Stimulated activated naive CD8-positive, alpha-beta T cell treated with anti-CD3 and anti-CD28 coated beads, Interleukin-15, Interleukin-2, amounts not matched to agents 100 ng/mL and 50 ng/mL, for 24 hours (primary cell): ENCODE data around the gene CDKAL1.

Experiments
- H3K27ac Mint-ChIP-seq: one replicate; pipeline ENCODE4 v1.8.0; 2021; ENCODE audit warnings: mild to moderate bottlenecking, mixed read lengths
- H3K27me3 Mint-ChIP-seq: one replicate; pipeline ENCODE4 v1.8.0; 2021; ENCODE audit warnings: mixed read lengths
- H3K36me3 Mint-ChIP-seq: one replicate; pipeline ENCODE4 v1.8.0; 2021; ENCODE audit warnings: low read depth, mixed read lengths
- H3K4me1 Mint-ChIP-seq: one replicate; pipeline ENCODE4 v1.8.0; 2021; ENCODE audit warnings: low read depth, mixed read lengths
- H3K4me3 Mint-ChIP-seq: one replicate; pipeline ENCODE4 v1.8.0; 2021; ENCODE audit warnings: mild to moderate bottlenecking, mixed read lengths
- H3K9me3 Mint-ChIP-seq: one replicate; pipeline ENCODE4 v1.8.0; 2021; ENCODE audit warnings: mixed read lengths

CDKAL1 gene

GRCh38 chr6:20653085-20653479, 118.8 kb downstream of the CDKAL1 start:
- Mint-ChIP-seq H3K9me3 (no peaks in the 10 kb centered on the region), H3K4me1 (no peaks in the 10 kb centered on the region), H3K27me3 (no peaks in the 10 kb centered on the region), H3K36me3 (peaks cover 57% of the 10 kb centered on the region), H3K27ac (no peak overlapping the region), H3K4me3 (no peak overlapping the region)

- Mint-ChIP-seq H3K27ac (no peak overlapping the region), H3K4me3 (no peak overlapping the region), H3K27me3 (no peaks in the 10 kb centered on the region), H3K36me3 (peaks cover 54% of the 10 kb centered on the region), H3K9me3 (no peaks in the 10 kb centered on the region), H3K4me1 (peaks cover 8% of the 10 kb centered on the region)
Observed at GRCh38 chr6:20655317-20655716, 121.1 kb downstream of the CDKAL1 start.

GRCh38 chr6:20657274-20657800, 123.1 kb downstream of the CDKAL1 start:
- Mint-ChIP-seq H3K27ac (no peak overlapping the region), H3K9me3 (no peaks in the 10 kb centered on the region), H3K4me3 (no peak overlapping the region), H3K27me3 (no peaks in the 10 kb centered on the region), H3K36me3 (peaks cover 40% of the 10 kb centered on the region), H3K4me1 (peaks cover 15% of the 10 kb centered on the region)

DNA sequence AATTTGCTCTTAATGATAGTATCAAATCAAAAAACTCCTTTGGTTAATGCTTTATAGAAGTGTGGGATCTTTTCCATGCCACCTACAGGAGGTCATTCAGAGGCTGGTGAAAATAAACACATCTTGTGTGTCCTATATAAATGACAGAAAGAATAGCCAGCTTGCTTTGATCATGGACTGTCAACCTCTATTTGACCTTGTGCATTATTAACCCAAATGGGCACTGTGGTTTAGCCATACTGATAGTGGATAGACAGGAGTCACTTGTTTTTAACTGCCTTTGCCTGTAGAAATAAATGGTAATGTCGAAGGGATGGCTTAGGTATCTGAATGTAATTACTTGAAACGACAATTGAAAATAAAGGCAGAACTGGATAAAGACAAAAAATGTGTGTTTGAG, 123.8 kb downstream of the CDKAL1 start:
- H3K27ac Mint-ChIP-seq, result no peak overlapping the region
- H3K9me3 Mint-ChIP-seq, result no peaks in the 10 kb centered on the region
- no peak overlapping the region for H3K4me3 Mint-ChIP-seq
- peaks cover 15% of the 10 kb centered on the region for H3K4me1 Mint-ChIP-seq
- H3K27me3 Mint-ChIP-seq, result no peaks in the 10 kb centered on the region
- peaks cover 34% of the 10 kb centered on the region for H3K36me3 Mint-ChIP-seq

DNA sequence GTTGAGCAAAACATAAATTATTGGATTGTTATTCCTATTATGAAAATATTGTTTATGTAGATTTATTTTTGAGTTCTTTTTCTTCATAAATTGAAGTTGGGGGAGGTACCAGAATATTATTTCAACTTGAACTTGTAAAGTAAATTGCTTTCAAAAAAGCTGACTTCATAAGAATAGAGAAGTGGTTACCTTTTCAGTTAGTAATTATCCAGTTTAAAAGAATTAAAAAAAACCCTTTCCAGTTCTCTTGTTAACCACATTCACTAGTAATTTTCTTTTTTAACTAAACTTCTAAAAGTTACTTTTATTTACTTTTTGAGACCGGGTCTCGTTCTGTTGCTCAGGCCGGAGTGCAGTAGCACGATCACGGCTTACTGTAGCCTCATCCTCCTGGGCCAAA, 124.3 kb downstream of the CDKAL1 start:
- Mint-ChIP-seq H3K9me3 (no peaks in the 10 kb centered on the region), H3K36me3 (peaks cover 30% of the 10 kb centered on the region), H3K4me3 (no peak overlapping the region)

DNA sequence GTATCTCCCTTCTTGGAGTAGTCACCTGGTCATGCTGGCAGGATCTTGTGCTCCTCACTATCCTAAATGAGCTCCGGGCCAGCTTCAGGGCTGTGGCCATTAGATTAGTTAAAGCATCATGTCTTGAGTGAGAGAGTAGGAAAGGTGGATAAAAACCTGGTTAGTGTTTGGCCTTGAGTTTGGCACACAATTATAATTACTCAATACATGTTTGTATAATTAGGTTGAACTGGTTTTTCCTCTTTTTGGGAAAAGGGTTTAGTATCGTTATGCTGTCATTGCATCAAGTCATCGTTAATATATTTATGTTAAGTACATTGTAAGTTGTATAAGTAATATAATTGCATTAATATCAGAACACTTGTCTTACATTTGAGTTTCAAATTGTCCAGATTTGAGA, 126.3 kb downstream of the CDKAL1 start:
- Mint-ChIP-seq H3K9me3 (no peaks in the 10 kb centered on the region), H3K4me3 (no peak overlapping the region), H3K27me3 (no peaks in the 10 kb centered on the region), H3K27ac (no peak overlapping the region), H3K36me3 (peaks cover 16% of the 10 kb centered on the region), H3K4me1 (peaks cover 15% of the 10 kb centered on the region)

More for the DNA sequence above, 124.3 kb downstream of the CDKAL1 start:
- no peaks in the 10 kb centered on the region for H3K27me3 Mint-ChIP-seq
- H3K4me1 Mint-ChIP-seq, result peaks cover 15% of the 10 kb centered on the region
- no peak overlapping the region for H3K27ac Mint-ChIP-seq

- no peak overlapping the region for H3K27ac Mint-ChIP-seq
- H3K27me3 Mint-ChIP-seq, result no peaks in the 10 kb centered on the region
- H3K9me3 Mint-ChIP-seq, result no peaks in the 10 kb centered on the region
- H3K36me3 Mint-ChIP-seq, result peaks cover 11% of the 10 kb centered on the region
- no peak overlapping the region for H3K4me3 Mint-ChIP-seq
- H3K4me1 Mint-ChIP-seq, result peaks cover 15% of the 10 kb centered on the region
Observed at GRCh38 chr6:20661721-20662120, 127.5 kb downstream of the CDKAL1 start.

DNA sequence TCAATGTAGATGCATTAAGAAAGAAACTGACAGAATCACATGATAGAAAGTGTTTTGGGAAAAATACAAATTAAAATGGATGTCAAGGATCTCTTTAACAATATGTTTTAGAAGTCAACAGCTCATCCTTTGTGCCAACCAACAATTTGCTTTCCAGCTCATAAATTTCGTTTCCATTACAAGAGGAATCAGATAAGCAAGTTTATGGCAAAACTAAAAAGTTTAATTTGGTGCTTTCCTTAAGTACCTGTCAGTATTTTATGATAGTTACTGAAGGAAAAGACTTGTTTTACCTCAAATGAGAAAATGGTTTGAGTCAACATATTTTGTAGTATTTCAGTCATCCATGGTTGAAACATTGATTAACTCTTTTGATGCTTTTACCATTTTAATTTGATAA, 130.0 kb downstream of the CDKAL1 start:
- no peak overlapping the region for H3K27ac Mint-ChIP-seq
- H3K4me1 Mint-ChIP-seq, result peaks cover 15% of the 10 kb centered on the region
- H3K36me3 Mint-ChIP-seq, result peaks cover 17% of the 10 kb centered on the region
- H3K27me3 Mint-ChIP-seq, result no peaks in the 10 kb centered on the region
- no peak overlapping the region for H3K4me3 Mint-ChIP-seq
- H3K9me3 Mint-ChIP-seq, result no peaks in the 10 kb centered on the region

GRCh38 chr6:20665290-20665689, 131.0 kb downstream of the CDKAL1 start:
- Mint-ChIP-seq H3K4me3 (no peak overlapping the region), H3K27ac (no peak overlapping the region), H3K27me3 (no peaks in the 10 kb centered on the region), H3K9me3 (no peaks in the 10 kb centered on the region), H3K4me1 (peaks cover 18% of the 10 kb centered on the region), H3K36me3 (peaks cover 12% of the 10 kb centered on the region)

GRCh38 chr6:20669571-20670314, 135.5 kb downstream of the CDKAL1 start:
- Mint-ChIP-seq H3K36me3 (peaks cover 27% of the 10 kb centered on the region), H3K4me3 (no peak overlapping the region), H3K9me3 (peaks cover 8% of the 10 kb centered on the region), H3K27me3 (no peaks in the 10 kb centered on the region), H3K4me1 (peaks cover 26% of the 10 kb centered on the region), H3K27ac (no peak overlapping the region)

DNA sequence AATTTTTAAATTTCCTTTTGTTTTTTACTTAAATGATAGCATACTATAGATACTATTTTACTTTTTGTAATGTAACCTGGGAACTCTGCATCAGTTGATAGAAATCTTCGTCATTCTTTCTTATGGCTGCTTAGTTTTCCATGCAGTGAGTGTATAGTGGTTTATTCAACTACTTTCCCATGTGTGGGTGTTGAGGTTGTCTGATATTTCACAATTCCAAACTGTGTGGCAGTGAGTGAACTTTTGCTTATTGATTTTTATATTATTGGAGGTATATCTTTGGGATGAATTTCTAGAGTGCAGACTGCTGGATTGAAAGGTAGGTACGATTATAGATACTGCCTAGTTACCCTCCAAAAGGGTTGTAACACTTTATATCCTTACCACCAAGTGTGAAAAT, 136.5 kb downstream of the CDKAL1 start:
- H3K27me3 Mint-ChIP-seq, result no peaks in the 10 kb centered on the region
- peak overlapping the region; percentile 7 for H3K27ac Mint-ChIP-seq
- H3K4me1 Mint-ChIP-seq, result peaks cover 27% of the 10 kb centered on the region
- no peak overlapping the region for H3K4me3 Mint-ChIP-seq
- peaks cover 8% of the 10 kb centered on the region for H3K9me3 Mint-ChIP-seq
- H3K36me3 Mint-ChIP-seq, result peaks cover 27% of the 10 kb centered on the region

DNA sequence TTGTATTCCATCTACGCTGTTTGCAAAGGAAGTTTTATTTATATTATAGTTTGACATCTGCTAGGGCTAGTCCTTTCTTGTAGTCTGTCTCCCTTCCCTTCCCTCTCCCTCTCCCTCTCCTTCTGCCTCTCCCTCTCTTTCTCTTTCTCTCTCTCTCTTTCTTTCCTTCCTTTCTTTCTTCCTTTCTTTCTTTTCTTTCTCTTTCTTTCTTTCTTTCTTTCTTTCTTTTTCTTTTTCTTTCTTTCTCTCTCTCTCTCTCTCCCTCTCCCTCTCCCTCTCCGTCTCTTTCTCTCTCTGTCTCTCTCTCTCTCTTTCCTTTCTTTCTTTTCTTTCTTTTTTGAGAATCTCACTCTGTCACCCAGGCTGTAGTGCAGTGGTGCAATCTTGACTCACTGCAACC, 137.8 kb downstream of the CDKAL1 start:
- H3K27me3 Mint-ChIP-seq, result no peaks in the 10 kb centered on the region
- peaks cover 27% of the 10 kb centered on the region for H3K4me1 Mint-ChIP-seq
- no peak overlapping the region for H3K27ac Mint-ChIP-seq
- H3K36me3 Mint-ChIP-seq, result peaks cover 27% of the 10 kb centered on the region
- peaks cover 8% of the 10 kb centered on the region for H3K9me3 Mint-ChIP-seq
- no peak overlapping the region for H3K4me3 Mint-ChIP-seq

- peaks cover 8% of the 10 kb centered on the region for H3K9me3 Mint-ChIP-seq
- H3K4me3 Mint-ChIP-seq, result no peak overlapping the region
- H3K36me3 Mint-ChIP-seq, result peaks cover 30% of the 10 kb centered on the region
- H3K27me3 Mint-ChIP-seq, result no peaks in the 10 kb centered on the region
- H3K4me1 Mint-ChIP-seq, result peaks cover 32% of the 10 kb centered on the region
- no peak overlapping the region for H3K27ac Mint-ChIP-seq
Observed at GRCh38 chr6:20673458-20673857, 139.2 kb downstream of the CDKAL1 start.

DNA sequence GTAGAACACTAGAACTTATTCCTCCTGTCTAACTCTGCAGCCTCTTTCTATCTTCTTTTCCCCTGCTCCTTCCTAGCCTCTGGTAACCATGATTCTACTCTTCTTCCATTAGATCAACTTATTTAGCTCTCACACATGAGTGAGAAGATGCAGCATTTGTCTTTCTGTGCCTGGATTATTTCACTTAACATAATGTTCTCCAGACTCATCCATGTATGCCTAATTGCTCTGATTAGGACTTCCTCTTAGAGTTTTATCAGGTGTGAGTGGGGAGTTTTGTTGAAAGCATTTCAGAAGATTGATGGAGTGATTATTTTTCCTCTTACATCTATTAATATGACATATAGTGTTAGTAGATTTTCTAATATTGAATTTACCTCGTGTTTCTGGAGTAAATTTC, 140.4 kb downstream of the CDKAL1 start:
- Mint-ChIP-seq H3K4me3 (no peak overlapping the region), H3K4me1 (peaks cover 34% of the 10 kb centered on the region), H3K36me3 (peaks cover 29% of the 10 kb centered on the region), H3K9me3 (peaks cover 8% of the 10 kb centered on the region), H3K27ac (no peak overlapping the region), H3K27me3 (no peaks in the 10 kb centered on the region)

DNA sequence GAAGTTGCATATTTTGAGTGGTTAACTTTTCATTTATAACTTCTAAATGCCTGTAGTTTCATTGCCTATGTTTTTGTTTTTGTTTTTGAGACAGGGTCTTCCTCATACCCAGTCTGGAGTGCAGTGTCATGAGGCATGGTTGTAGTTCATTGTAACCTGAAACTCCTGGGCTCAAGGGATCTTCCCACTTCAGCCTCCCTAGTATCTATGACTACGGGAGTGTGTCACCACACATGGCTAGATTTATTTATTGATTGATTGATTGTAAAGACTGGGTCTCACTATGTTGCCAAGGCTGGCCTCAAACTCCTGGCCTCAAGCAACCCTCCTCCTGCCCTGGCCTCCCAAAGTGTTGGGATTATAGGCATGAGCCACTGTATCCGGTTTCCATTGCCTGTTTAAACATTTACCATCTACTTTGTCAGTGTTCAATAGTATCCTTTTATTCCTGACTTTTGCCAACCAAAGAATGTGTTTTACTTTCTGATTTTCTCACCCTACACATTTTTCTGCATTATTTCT, 144.6 kb downstream of the CDKAL1 start:
- Mint-ChIP-seq H3K27me3 (no peaks in the 10 kb centered on the region), H3K9me3 (peaks cover 4% of the 10 kb centered on the region), H3K36me3 (peaks cover 28% of the 10 kb centered on the region), H3K27ac (no peak overlapping the region), H3K4me3 (no peak overlapping the region), H3K4me1 (peaks cover 30% of the 10 kb centered on the region)
